Panc1 (cell line): Measurements from ENCODE around the gene NAT9. TPM values are rescaled to one million over a fixed set of nuclear protein-coding genes. Genes with fewer than 3 reads are reported as not detected.

Experiments
- ATAC-seq: fragments of 200-7000 bp; cut with Tn5 transposase; 2 replicates; pipeline ENCODE4 v1.9.1; 2020; ENCODE audit warnings: mild to moderate bottlenecking, moderate library complexity
- BruUV-seq: library from RNA; stranded (reverse); fragments of 400-500 nt; replicated peaks from 2 replicates; lab custom pipeline; 2021; lab: Mats Ljungman, UMichigan
- CTCF ChIA-PET: fragments of 300-600 bp; sonication (Branson Sonifier 250); formaldehyde crosslinking; loops from one replicate; lab custom pipeline; 2022; ENCODE audit warnings: antibody characterized with exemption; lab: Charles Lee
- POLR2A ChIA-PET: fragments of 300-600 bp; sonication (Branson Sonifier 250); formaldehyde crosslinking; loops from one replicate; lab custom pipeline; 2022; ENCODE audit warnings: antibody characterized with exemption; lab: Charles Lee
- DNase-seq: peaks from one replicate; pipeline ENCODE4 v3.0.0-alpha.2; 2010; ENCODE audit warnings: low read depth, low spot score
- H3K27ac ChIP-seq: 2 replicates; pipeline ENCODE4 v1.5.1; 2011; ENCODE audit warnings: mild to moderate bottlenecking, low read length, inconsistent platforms
- H3K27me3 ChIP-seq: fragments of 200-500 bp; sonication (Bioruptor generic); 2 replicates; pipeline ENCODE4 v1.6.0; 2014; ENCODE audit warnings: low read length, inconsistent platforms; ENCODE audit not compliant: control insufficient read depth, insufficient read depth
- H3K36me3 ChIP-seq: fragments of 200-500 bp; sonication (Bioruptor generic); 2 replicates; pipeline ENCODE4 v1.5.1; 2014; ENCODE audit warnings: inconsistent platforms, mild to moderate bottlenecking, low read length, moderate library complexity; ENCODE audit not compliant: control insufficient read depth, insufficient read depth
- H3K4me1 ChIP-seq: 2 replicates; pipeline ENCODE4 v1.5.1; 2011; ENCODE audit warnings: inconsistent platforms, mild to moderate bottlenecking, low read length, moderate library complexity; ENCODE audit not compliant: control insufficient read depth, insufficient read depth
- H3K4me3 ChIP-seq, 2 experiments: 2 replicates each; pipeline ENCODE4 v1.5.1; 2011 to 2012; ENCODE audit warnings: low read depth in 2 of 2, low read length in 2 of 2, mild to moderate bottlenecking in 2 of 2, inconsistent platforms in 1 of 2, moderate library complexity in 1 of 2
- H3K9me3 ChIP-seq: fragments of 200-500 bp; sonication (Bioruptor generic); 2 replicates; pipeline ENCODE4 v1.5.1; 2014; ENCODE audit warnings: low read depth, mild to moderate bottlenecking, inconsistent platforms, low read length, moderate library complexity; ENCODE audit not compliant: control insufficient read depth, insufficient read depth
- POLR2AphosphoS5 ChIP-seq: IDR thresholded peaks from 2 replicates; pipeline ENCODE4 v1.6.1; 2012; ENCODE audit warnings: mild to moderate bottlenecking, low read depth, low read length, moderate library complexity
- REST ChIP-seq, 2 experiments: IDR thresholded peaks; 2 replicates each; pipeline ENCODE4 v1.6.1; 2011 to 2012; ENCODE audit warnings: low read depth in 2 of 2, control low read depth in 1 of 2, low read length in 1 of 2, mild to moderate bottlenecking in 1 of 2, moderate library complexity in 1 of 2; ENCODE audit not compliant: insufficient read depth in 1 of 2
- SIN3A ChIP-seq: IDR thresholded peaks from 2 replicates; pipeline ENCODE4 v1.6.1; 2012; ENCODE audit warnings: low read depth, mild to moderate bottlenecking, low read length, moderate library complexity, borderline replicate concordance; ENCODE audit not compliant: insufficient read depth
- TCF7L2 ChIP-seq: IDR thresholded peaks from 2 replicates; pipeline ENCODE4 v1.6.1; 2011; ENCODE audit warnings: mild to moderate bottlenecking, low read depth, low read length, inconsistent platforms
- in situ Hi-C: cut with HindIII; loops from 2 replicates; pipeline ENCODE4 v1.10.0; 2016; ENCODE audit warnings: low sequenced_read_pairs, low pct_unique_long_range_greater_than_20kb
- intact Hi-C: fragments of 100-400 bp; cut with micrococcal nuclease; formaldehyde crosslinking; loops from one replicate; pipeline ENCODE4 v1.10.0; 2022; ENCODE audit not compliant: unreplicated experiment
- total RNA-seq: library from RNA; stranded (reverse); gene quantifications from one replicate; pipeline ENCODE4 v1.2.1, GENCODE V29; 2021; ENCODE audit not compliant: unreplicated experiment
- TF ChIP-seq, protein P1 (sequence below): fragments of 450-650 bp; IDR thresholded peaks from 2 replicates; pipeline ENCODE4 v1.5.1; 2017; ENCODE audit warnings: mild to moderate bottlenecking

Gene NAT9
- total RNA-seq, 1 experiment from 2014 or later, result 90.1 TPM

- Histone ChIP-seq H3K27me3 (no peaks in the 10 kb centered on the region), H3K36me3 (no peaks in the 10 kb centered on the region), H3K27ac (no peak overlapping the region), H3K9me3 (no peaks in the 10 kb centered on the region), H3K4me3 (no peak overlapping the region), H3K4me1 (peaks cover 43% of the 10 kb centered on the region)
- ChIA-PET POLR2A (no interaction called here), CTCF (no interaction called here)
- intact Hi-C loops (no loop called here), in situ Hi-C loops (no loop called here)
- BruUV-seq, result no TSS peak
- DNase-seq (no peak), ATAC-seq (no peak)
- TF ChIP-seq, protein P1, sequence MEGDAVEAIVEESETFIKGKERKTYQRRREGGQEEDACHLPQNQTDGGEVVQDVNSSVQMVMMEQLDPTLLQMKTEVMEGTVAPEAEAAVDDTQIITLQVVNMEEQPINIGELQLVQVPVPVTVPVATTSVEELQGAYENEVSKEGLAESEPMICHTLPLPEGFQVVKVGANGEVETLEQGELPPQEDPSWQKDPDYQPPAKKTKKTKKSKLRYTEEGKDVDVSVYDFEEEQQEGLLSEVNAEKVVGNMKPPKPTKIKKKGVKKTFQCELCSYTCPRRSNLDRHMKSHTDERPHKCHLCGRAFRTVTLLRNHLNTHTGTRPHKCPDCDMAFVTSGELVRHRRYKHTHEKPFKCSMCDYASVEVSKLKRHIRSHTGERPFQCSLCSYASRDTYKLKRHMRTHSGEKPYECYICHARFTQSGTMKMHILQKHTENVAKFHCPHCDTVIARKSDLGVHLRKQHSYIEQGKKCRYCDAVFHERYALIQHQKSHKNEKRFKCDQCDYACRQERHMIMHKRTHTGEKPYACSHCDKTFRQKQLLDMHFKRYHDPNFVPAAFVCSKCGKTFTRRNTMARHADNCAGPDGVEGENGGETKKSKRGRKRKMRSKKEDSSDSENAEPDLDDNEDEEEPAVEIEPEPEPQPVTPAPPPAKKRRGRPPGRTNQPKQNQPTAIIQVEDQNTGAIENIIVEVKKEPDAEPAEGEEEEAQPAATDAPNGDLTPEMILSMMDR, result no peak
- TF ChIP-seq REST (IDR thresholded peaks at IDR 0.05; ENCODE audit: insufficient read depth in 1 of 2, low read depth in 2 of 2, low read length in 1 of 2), result no peak
- TF ChIP-seq POLR2AphosphoS5, result no peak
- TF ChIP-seq TCF7L2, result no peak
Measured at GRCh38 chr17:74763565-74764387, 12.4 kb downstream of the NAT9 start.

DNA sequence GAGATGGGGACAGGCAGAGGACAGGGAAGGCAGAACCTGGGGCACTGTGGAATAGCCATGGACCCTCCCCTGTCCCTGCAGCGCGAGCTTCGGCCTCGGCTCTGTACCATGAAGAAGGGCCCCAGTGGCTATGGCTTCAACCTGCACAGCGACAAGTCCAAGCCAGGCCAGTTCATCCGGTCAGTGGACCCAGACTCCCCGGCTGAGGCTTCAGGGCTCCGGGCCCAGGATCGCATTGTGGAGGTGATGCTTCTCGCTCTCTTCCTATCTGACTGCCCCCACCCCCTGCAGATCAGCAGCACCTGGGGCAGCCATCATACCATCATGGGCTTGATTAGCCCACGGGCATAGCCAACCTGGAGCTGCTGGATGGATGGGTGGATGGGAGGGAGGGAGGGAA, 14.2 kb downstream of the NAT9 start:
- intact Hi-C loops, result no loop called here
- in situ Hi-C loops, result no loop called here

More for the DNA sequence above, 14.2 kb downstream of the NAT9 start:
- ATAC-seq (no peak), DNase-seq (no peak)
- Histone ChIP-seq H3K27ac (no peak overlapping the region), H3K9me3 (no peaks in the 10 kb centered on the region), H3K4me3 (no peak overlapping the region), H3K36me3 (no peaks in the 10 kb centered on the region), H3K4me1 (peaks cover 46% of the 10 kb centered on the region), H3K27me3 (no peaks in the 10 kb centered on the region)
- POLR2A ChIA-PET, result no interaction called here
- CTCF ChIA-PET, result interaction anchor here (0.7 kb wide), 1 partner anchor 336 kb away, joined by 6 read pairs; no protein-coding TSS in a partner anchor
- no TSS peak for BruUV-seq
- TF ChIP-seq SIN3A (no peak), POLR2AphosphoS5 (no peak), TCF7L2 (no peak), REST (IDR thresholded peaks at IDR 0.05; ENCODE audit: insufficient read depth in 1 of 2, low read depth in 2 of 2, low read length in 1 of 2) (no peak)
- TF ChIP-seq, protein P1, result no peak
